ENCODE measurements around the gene PPP1R15A. TPM values are rescaled to one million over a fixed set of nuclear protein-coding genes. Genes with fewer than 3 reads are reported as not detected.

Gene PPP1R15A
- 10 to 100 TPM; 28.6 to 53.0 (median 30.9) TPM for total RNA-seq

DNA sequence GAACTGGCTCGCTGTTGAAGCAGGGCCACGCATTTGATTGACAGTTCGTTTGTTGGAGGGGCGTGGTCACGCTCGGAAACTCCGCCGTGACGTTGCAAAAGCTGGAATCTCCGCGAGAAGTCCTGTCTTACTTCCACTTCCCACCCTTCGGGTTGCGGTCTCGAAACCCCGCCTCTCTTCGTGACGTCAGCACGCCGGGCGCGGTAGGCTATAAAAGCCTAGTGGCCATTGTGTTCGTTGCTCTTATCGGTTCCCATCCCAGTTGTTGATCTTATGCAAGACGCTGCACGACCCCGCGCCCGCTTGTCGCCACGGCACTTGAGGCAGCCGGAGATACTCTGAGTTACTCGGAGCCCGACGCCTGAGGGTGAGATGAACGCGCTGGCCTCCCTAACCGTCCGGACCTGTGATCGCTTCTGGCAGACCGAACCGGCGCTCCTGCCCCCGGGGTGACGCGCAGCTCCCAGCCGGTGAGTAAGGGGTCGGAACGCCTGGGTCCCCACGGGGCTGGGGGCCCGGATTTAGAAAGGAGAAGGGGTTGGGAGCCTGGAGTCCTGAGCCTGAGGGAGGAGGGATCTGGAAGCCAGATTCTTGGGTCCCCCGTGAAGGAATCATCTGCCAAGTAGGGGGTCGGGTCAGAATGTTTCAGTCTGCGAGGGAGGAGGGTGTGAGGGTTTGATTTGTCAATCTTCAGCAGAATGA is at the start of gene PPP1R15A:
Gene PPP1R15A (plus strand): TSS at position 240 of the 702 bp plus-strand sequence. CDS start 813 bp downstream, outside the sequence.
- Histone ChIP-seq H3K9me3 (no peaks in the 10 kb centered on the region), H3K27me3 (no peaks in the 10 kb centered on the region), H3K4me3 (peak within 1 kb of the TSS; percentile 95 to 100), H3K4me1 (peaks cover 8 to 13% of the 10 kb centered on the region in 2 donors), H3K27ac (peak within 1 kb of the TSS; percentile 100), H3K36me3 (no peaks in the 10 kb centered on the region)
- intact Hi-C loops (cut with DNase I; ENCODE audit: low total_unique reads): no loop called here
- TF ChIP-seq, protein P1, sequence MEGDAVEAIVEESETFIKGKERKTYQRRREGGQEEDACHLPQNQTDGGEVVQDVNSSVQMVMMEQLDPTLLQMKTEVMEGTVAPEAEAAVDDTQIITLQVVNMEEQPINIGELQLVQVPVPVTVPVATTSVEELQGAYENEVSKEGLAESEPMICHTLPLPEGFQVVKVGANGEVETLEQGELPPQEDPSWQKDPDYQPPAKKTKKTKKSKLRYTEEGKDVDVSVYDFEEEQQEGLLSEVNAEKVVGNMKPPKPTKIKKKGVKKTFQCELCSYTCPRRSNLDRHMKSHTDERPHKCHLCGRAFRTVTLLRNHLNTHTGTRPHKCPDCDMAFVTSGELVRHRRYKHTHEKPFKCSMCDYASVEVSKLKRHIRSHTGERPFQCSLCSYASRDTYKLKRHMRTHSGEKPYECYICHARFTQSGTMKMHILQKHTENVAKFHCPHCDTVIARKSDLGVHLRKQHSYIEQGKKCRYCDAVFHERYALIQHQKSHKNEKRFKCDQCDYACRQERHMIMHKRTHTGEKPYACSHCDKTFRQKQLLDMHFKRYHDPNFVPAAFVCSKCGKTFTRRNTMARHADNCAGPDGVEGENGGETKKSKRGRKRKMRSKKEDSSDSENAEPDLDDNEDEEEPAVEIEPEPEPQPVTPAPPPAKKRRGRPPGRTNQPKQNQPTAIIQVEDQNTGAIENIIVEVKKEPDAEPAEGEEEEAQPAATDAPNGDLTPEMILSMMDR (IDR thresholded peaks at IDR 0.05): peak in 3 of 4 experiments; percentile 34 to 80 (median 48)
- TF ChIP-seq POLR2A (IDR thresholded peaks at IDR 0.05): peak; percentile 99 to 100
- peak; percentile 99 to 100 for DNase-seq

DNA sequence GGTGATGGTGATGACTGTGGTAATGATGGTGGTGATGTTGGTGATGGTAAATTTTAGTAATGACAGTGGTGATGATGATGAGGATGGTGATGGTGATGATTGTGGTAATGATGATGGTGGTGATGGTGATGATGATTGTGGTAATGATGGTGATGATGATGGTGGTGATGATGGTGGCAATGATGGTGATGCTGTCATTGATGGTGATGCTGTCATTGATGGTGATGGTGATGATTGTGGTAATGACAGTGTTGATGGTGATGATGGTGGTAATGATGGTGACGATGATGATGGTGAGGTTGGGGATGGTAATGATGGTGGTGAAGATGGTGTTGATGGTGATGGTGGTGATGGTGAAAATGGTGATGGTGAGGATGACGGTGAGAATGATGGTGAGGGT is 49.7 kb upstream of the PPP1R15A start:
- Histone ChIP-seq H3K27ac (no peak overlapping the region), H3K27me3 (no peaks in the 10 kb centered on the region), H3K4me1 (no peaks in the 10 kb centered on the region), H3K36me3 (no peaks in the 10 kb centered on the region), H3K4me3 (no peak overlapping the region), H3K9me3 (no peaks in the 10 kb centered on the region)
- TF ChIP-seq, protein P1 (IDR thresholded peaks at IDR 0.05): no peak
- no peak for TF ChIP-seq POLR2A (IDR thresholded peaks at IDR 0.05)
- DNase-seq: no peak
- intact Hi-C loops (cut with DNase I; ENCODE audit: low total_unique reads): no loop called here

DNA sequence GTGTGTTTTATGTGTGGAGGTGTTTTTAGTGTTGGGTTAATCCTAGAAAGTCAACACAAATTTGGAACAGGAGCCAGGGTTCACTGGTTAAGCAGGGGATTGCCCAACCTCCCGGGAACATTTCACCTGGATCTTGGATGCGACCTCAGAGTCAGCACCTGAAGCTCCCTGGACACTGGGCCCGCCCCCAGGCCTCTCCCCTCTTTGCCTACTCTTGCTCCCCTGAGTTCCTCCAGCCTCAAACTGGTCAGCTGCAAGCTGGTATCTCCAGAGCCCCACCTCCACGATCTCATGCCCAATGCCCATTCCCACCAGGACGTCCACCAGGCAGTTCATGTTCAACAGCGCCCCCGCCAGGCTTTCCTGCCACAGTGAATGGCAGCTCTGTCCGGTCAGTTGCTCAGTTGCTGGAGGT is 45.6 kb upstream of the PPP1R15A start:
- no peak for DNase-seq
- H3K27me3 ChIP-seq: no peaks in the 10 kb centered on the region
- TF ChIP-seq, protein P1 (IDR thresholded peaks at IDR 0.05): no peak
- no peak for TF ChIP-seq POLR2A (IDR thresholded peaks at IDR 0.05)
- H3K9me3 ChIP-seq: no peaks in the 10 kb centered on the region
- H3K27ac ChIP-seq: no peak overlapping the region
- intact Hi-C loops (cut with DNase I; ENCODE audit: low total_unique reads): no loop called here
- H3K36me3 ChIP-seq: no peaks in the 10 kb centered on the region
- H3K4me3 ChIP-seq: no peak overlapping the region
- H3K4me1 ChIP-seq: no peaks in the 10 kb centered on the region

DNA sequence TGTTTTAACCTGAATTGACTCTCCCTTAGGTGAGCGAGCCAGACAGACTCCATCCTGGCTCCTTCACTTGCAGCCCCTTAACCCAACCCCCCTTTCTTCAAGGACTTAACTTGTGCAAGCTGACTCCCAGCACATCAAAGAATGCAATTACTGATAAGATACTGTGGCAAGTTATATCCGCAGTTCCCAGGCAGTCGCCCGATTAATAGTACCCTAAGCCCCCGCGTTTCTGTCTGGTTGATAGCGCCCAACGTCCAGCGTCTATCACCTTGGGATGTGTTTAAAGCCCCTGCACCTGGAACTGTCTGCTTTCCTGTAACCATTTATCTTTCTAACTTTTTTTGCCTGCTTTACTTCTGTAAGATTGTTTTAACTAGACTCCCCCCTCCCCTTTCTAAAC is 42.1 kb upstream of the PPP1R15A start:
- no peak for DNase-seq
- Histone ChIP-seq H3K27ac (no peak overlapping the region), H3K36me3 (no peaks in the 10 kb centered on the region), H3K4me3 (no peak overlapping the region), H3K4me1 (no peaks in the 10 kb centered on the region), H3K27me3 (no peaks in the 10 kb centered on the region), H3K9me3 (no peaks in the 10 kb centered on the region)
- no peak for TF ChIP-seq POLR2A (IDR thresholded peaks at IDR 0.05)
- intact Hi-C loops (cut with DNase I; ENCODE audit: low total_unique reads): no loop called here

DNA sequence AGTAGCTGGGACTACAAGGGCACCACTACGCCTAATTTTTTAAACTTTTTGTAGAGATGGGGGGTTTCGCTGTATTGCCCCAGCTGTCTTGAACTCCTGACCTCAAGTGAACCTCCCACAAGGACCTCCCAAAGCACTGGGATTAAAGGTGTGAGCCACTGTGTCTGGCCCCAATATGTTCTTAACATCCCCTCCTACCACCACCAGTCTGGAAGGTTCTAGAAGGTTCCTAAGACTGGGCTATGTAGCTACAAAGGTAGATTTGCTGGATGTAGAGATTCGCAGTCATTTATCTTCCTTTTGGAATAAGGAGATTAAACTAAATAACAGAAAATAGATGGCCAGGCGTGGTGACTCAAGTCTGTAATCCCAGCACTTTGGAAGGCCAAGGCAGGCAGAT is 41.3 kb upstream of the PPP1R15A start:
- Histone ChIP-seq H3K4me3 (no peak overlapping the region), H3K4me1 (no peaks in the 10 kb centered on the region), H3K27ac (no peak overlapping the region), H3K36me3 (no peaks in the 10 kb centered on the region), H3K27me3 (no peaks in the 10 kb centered on the region), H3K9me3 (no peaks in the 10 kb centered on the region)
- no peak for DNase-seq
- intact Hi-C loops (cut with DNase I; ENCODE audit: low total_unique reads): no loop called here
- TF ChIP-seq, protein P1 (IDR thresholded peaks at IDR 0.05): no peak
- TF ChIP-seq POLR2A (IDR thresholded peaks at IDR 0.05): no peak
